ENCODE data around the gene FAM228B. TPM values are rescaled to one million over a fixed set of nuclear protein-coding genes. Genes with fewer than 3 reads are reported as not detected.

Gene FAM228B
- total and polyA plus RNA-seq, 7 donors, result 1.4 to 44.1 (median 24.7) TPM

DNA sequence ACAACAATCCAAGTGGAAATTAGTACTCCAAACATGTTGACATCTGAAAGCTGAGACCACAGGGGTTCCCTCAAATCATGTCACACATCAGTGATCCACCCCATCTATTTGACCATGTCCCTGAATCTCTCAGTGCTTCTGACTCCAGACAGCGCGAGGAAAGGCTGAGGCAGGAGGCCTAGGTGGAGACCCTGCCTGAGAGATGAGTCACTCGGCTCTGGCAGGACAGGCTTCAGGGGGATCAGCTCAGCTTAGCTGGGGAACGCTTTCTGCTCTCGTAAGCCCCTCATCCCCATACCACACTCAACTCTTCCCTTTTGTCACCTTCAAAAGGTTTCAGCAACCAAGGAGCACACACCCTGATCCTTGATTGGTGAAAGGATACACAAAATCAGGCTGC is 45.8 kb downstream of the FAM228B start:
- Histone ChIP-seq H3K27me3 (peaks cover 0 to 15% (median 0%) of the 10 kb centered on the region in 3 donors), H3K27ac (no peak overlapping the region), H3K36me3 (no peaks in the 10 kb centered on the region), H3K4me3 (no peak overlapping the region), H3K9me3 (no peaks in the 10 kb centered on the region), H3K4me1 (no peaks in the 10 kb centered on the region)
- DNase-seq, result no peak
- intact Hi-C loops (cut with DNase I), result no loop called here
- 93 to 96% methylated on average over 5 of the region's 5 CpGs for WGBS, 2 donors
- no peak for TF ChIP-seq POLR2A (IDR thresholded peaks at IDR 0.05)
- no peak for TF ChIP-seq POLR2AphosphoS5 (IDR thresholded peaks at IDR 0.05)
- TF ChIP-seq, protein P1, sequence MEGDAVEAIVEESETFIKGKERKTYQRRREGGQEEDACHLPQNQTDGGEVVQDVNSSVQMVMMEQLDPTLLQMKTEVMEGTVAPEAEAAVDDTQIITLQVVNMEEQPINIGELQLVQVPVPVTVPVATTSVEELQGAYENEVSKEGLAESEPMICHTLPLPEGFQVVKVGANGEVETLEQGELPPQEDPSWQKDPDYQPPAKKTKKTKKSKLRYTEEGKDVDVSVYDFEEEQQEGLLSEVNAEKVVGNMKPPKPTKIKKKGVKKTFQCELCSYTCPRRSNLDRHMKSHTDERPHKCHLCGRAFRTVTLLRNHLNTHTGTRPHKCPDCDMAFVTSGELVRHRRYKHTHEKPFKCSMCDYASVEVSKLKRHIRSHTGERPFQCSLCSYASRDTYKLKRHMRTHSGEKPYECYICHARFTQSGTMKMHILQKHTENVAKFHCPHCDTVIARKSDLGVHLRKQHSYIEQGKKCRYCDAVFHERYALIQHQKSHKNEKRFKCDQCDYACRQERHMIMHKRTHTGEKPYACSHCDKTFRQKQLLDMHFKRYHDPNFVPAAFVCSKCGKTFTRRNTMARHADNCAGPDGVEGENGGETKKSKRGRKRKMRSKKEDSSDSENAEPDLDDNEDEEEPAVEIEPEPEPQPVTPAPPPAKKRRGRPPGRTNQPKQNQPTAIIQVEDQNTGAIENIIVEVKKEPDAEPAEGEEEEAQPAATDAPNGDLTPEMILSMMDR (IDR thresholded peaks at IDR 0.05), result no peak
- no peak for TF ChIP-seq EP300 (IDR thresholded peaks at IDR 0.05)

DNA sequence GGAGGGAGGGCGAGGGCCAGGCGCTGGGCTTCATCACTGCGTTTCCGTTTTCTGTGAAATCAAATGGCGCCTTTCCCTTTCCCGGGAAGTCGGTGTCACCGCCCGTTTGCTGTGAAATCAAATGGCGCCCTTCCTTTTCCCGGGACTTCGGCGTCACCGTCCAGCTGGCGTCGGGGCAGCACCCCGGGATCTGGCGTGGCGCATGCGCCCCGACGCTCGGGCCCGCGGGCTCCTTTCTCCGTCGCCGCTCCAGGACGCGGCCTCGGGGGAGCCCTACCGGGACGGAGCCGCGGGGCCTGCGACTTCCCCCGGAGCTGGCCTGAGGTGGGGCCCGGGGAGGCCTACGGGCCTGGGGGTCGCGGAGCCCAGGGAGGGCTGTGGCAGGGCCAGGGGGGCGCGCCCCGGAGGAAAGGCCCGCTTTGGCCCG is 51.6 kb downstream of the FAM228B start, which contains the start of gene FAM228A:
Gene FAM228A, plus strand, starts transcription at position 203 of the 427 bp plus-strand sequence. CDS start 428 bp downstream, outside the sequence.
- Histone ChIP-seq H3K4me1 (no peaks in the 10 kb centered on the region), H3K36me3 (no peaks in the 10 kb centered on the region), H3K4me3 (peak within 1 kb of the TSS in 2 of 4 donors; percentile 17), H3K27ac (no peak within 1 kb of the TSS), H3K9me3 (no peaks in the 10 kb centered on the region), H3K27me3 (peaks cover 0 to 26% (median 3%) of the 10 kb centered on the region in 3 donors)
- DNase-seq, result no peak
- 41 to 70% methylated on average over 46 of the region's 46 CpGs for WGBS, 2 donors
- TF ChIP-seq EP300 (IDR thresholded peaks at IDR 0.05) (no peak), POLR2A (IDR thresholded peaks at IDR 0.05) (no peak), POLR2AphosphoS5 (IDR thresholded peaks at IDR 0.05) (no peak)
- TF ChIP-seq, protein P1 (IDR thresholded peaks at IDR 0.05), result no peak
- intact Hi-C loops (cut with DNase I), result no loop called here

- intact Hi-C loops (cut with DNase I), result no loop called here
- Histone ChIP-seq H3K9me3 (no peaks in the 10 kb centered on the region), H3K27ac (no peak overlapping the region), H3K27me3 (peaks cover 0 to 26% (median 3%) of the 10 kb centered on the region in 3 donors), H3K4me1 (no peaks in the 10 kb centered on the region), H3K4me3 (peak overlapping the region in 1 of 4 donors; percentile 17), H3K36me3 (no peaks in the 10 kb centered on the region)
- TF ChIP-seq EP300 (IDR thresholded peaks at IDR 0.05), result no peak
- TF ChIP-seq POLR2A (IDR thresholded peaks at IDR 0.05), result no peak
- no peak for TF ChIP-seq POLR2AphosphoS5 (IDR thresholded peaks at IDR 0.05)
- TF ChIP-seq, protein P1 (IDR thresholded peaks at IDR 0.05), result no peak
- no peak for DNase-seq
- 87 to 93% methylated on average over 17 of the region's 17 CpGs for WGBS, 2 donors
Observed at GRCh38 chr2:24175631-24176187, 52.4 kb downstream of the FAM228B start.

- Histone ChIP-seq H3K4me3 (no peak overlapping the region), H3K4me1 (no peaks in the 10 kb centered on the region), H3K9me3 (no peaks in the 10 kb centered on the region), H3K36me3 (no peaks in the 10 kb centered on the region), H3K27me3 (peaks cover 0 to 26% (median 3%) of the 10 kb centered on the region in 3 donors), H3K27ac (no peak overlapping the region)
- WGBS, 2 donors, result 88 to 92% methylated on average over 1 of the region's 1 CpG
- DNase-seq, result no peak
- intact Hi-C loops (cut with DNase I), result no loop called here
- TF ChIP-seq POLR2A (IDR thresholded peaks at IDR 0.05), result no peak
- no peak for TF ChIP-seq EP300 (IDR thresholded peaks at IDR 0.05)
- TF ChIP-seq POLR2AphosphoS5 (IDR thresholded peaks at IDR 0.05), result no peak
- TF ChIP-seq, protein P1 (IDR thresholded peaks at IDR 0.05), result no peak
Observed at GRCh38 chr2:24176326-24176725, 53.1 kb downstream of the FAM228B start.

DNA sequence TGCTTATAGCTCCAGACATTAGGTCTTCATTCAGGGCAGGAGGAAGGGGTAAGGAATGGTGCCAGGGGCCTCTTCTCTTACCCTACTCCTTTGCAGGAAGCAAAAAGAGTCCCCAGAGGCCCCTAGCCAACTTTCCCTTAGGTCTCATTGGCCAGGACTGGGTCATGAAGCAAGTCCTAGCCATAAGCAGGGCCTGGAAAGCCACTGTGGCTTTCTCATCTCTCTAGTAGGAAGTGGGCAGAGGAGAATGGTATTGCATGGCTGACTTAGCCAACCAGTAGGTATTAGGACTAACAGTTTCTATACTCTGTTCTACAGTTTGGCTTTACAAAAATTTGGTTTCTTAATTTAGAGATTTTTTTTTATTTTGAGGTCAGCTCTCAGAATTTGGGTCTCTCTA is 56.4 kb downstream of the FAM228B start:
- DNase-seq, result no peak
- Histone ChIP-seq H3K36me3 (no peaks in the 10 kb centered on the region), H3K4me1 (no peaks in the 10 kb centered on the region), H3K27me3 (peaks cover 0 to 4% (median 2%) of the 10 kb centered on the region in 3 donors), H3K4me3 (no peak overlapping the region), H3K27ac (no peak overlapping the region), H3K9me3 (no peaks in the 10 kb centered on the region)
- TF ChIP-seq POLR2AphosphoS5 (IDR thresholded peaks at IDR 0.05) (no peak), EP300 (IDR thresholded peaks at IDR 0.05) (no peak), POLR2A (IDR thresholded peaks at IDR 0.05) (no peak)
- TF ChIP-seq, protein P1 (IDR thresholded peaks at IDR 0.05), result no peak
- intact Hi-C loops (cut with DNase I), result no loop called here
